ENCODE data around the gene CENPT. TPM values are rescaled to one million over a fixed set of nuclear protein-coding genes. Genes with fewer than 3 reads are reported as not detected.
"Not testable (repeated sequence)": the region's sequence is repeated elsewhere in the genome, so short reads cannot be mapped to it uniquely, and the experiment has no call there.

CENPT gene
- total RNA-seq, 1 experiment from 2014 or later: 27.4 TPM

DNA sequence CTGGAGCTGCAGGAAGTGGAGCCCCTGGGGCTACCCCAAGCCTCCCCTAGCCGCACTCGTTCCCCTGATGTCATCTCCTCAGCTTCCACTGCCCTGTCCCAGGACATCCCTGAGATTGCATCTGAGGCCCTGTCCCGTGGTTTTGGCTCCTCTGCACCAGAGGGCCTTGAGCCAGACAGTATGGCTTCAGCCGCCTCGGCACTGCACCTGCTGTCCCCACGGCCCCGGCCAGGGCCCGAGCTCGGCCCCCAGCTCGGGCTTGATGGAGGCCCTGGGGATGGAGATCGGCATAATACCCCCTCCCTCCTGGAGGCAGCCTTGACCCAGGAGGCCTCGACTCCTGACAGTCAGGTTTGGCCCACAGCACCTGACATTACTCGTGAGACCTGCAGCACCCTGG is 33.1 kb upstream of the CENPT start:
- Histone ChIP-seq H3K4me3 (no peak overlapping the region), H3K27me3 (no peaks in the 10 kb centered on the region), H3K36me3 (peaks cover 15% of the 10 kb centered on the region), H3K9me3 (no peaks in the 10 kb centered on the region)
- no peak for DNase-seq

DNA sequence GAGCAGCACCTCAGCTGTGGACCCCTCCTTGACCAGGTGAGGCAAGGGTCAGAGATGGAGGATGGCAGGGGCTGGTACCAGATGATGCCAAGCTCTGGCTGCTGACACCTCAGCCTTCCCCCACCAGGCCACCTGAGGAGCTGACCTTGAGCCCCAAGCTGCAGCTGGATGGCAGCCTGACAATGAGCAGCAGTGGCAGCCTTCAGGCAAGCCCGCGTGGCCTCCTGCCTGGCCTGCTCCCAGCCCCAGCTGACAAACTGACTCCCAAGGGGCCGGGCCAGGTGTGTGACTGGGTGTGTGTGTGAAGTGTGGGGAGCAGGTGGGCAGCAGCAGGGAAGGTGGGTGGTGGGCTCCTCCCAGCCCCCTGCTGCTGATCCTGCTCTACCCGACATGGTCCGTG is 32.4 kb upstream of the CENPT start:
- no peak overlapping the region for H3K4me3 ChIP-seq
- peaks cover 15% of the 10 kb centered on the region for H3K36me3 ChIP-seq
- DNase-seq: no peak
- H3K9me3 ChIP-seq: no peaks in the 10 kb centered on the region
- no peaks in the 10 kb centered on the region for H3K27me3 ChIP-seq

DNA sequence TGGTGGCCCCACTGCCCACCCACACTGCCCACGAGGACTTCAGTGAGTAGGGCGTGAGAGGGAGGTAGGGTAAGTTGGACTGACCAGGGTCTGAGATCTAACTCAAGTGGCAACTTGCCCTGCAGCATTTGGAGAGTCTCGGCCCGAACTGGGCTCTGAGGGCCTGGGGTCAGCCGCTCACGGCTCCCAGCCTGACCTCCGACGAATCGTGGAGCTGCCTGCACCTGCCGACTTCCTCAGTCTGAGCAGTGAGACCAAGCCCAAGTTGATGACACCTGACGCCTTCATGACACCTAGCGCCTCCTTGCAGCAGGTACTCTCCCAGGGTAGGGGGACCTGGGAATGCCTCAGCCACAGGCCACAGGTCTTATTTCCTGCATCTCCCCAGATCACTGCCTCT is 32.0 kb upstream of the CENPT start:
- no peak for DNase-seq
- peaks cover 12% of the 10 kb centered on the region for H3K36me3 ChIP-seq
- no peaks in the 10 kb centered on the region for H3K9me3 ChIP-seq
- no peaks in the 10 kb centered on the region for H3K27me3 ChIP-seq
- H3K4me3 ChIP-seq: no peak overlapping the region

DNA sequence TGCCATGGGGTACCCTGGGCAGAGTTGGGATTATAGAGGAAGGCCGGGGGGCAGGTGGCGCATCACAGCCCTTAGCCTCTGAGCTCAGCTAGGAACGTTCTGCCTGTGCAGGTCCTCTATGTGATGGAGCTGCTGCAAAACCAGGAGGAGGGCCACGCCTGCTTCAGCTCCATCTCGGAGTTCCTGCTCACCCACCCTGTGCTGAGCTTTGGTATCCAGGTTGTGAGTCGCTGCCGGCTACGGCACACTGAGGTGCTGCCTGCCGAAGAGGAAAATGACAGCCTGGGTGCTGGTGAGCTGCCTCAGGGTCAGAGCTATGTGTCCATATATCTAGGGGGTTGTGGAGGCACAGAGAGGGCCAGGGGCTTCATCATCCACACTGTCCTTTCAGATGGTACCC is 31.4 kb upstream of the CENPT start:
- Histone ChIP-seq H3K9me3 (no peaks in the 10 kb centered on the region), H3K36me3 (peaks cover 10% of the 10 kb centered on the region), H3K4me3 (no peak overlapping the region), H3K27me3 (no peaks in the 10 kb centered on the region)
- no peak for DNase-seq

DNA sequence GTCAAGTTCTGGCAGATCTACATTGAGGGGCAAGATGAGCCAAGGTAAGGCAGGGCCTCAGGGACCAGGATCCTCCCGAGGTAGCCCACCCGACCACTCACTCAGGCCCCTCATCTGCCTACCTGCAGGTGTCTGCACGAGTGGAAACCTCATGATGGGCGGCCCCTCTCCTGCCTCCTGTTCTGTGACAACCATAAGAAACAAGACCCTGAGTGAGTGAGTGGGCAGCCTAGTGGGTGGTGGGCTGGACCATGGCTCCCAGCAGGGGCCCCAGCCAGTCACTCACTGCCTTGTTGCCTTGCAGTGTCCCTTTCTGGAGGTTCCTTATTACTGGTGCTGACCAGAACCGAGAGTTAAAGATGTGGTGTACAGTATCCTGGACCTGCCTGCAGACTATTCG is 30.7 kb upstream of the CENPT start:
- H3K36me3 ChIP-seq: peaks cover 5% of the 10 kb centered on the region
- no peak for DNase-seq
- no peaks in the 10 kb centered on the region for H3K9me3 ChIP-seq
- H3K4me3 ChIP-seq: no peak overlapping the region
- H3K27me3 ChIP-seq: no peaks in the 10 kb centered on the region

DNA sequence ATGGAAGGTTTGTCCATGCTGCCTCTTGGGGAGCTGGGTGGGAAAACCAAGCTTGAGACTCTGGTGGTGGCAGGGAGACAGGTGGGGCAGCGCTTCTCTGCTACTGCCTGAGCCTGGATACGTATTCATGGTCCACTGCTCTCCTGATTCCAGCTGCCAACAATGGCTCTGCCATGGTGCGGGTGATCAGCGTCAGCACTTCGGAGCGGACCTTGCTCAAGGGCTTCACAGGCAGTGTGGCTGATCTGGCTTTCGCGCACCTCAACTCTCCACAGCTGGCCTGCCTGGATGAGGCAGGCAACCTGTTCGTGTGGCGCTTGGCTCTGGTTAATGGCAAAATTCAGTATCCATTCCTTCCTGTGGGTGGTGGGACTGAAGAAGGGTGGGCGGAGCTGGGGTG is 29.6 kb upstream of the CENPT start:
- Histone ChIP-seq H3K27me3 (no peaks in the 10 kb centered on the region), H3K36me3 (peaks cover 5% of the 10 kb centered on the region)

DNA sequence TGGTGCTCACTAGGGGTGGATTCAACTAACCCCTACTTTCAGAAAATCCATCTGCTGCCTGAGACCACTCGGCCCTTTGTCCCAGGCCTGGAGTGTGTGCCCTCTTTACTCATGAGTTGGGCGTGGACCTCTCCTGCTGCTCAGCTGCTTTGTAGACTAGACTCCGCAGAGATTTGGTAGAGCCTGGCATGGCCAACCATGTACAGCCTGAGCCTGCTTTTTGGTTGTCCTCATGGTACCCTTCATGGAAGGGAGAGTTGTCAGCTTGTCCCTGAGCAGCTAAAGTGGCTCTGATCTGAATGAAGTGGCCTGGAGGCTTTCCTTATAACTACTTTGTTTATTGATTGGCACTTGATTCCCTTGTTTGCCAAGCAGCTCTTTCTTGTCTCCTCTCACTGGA is 26.9 kb upstream of the CENPT start:
- H3K36me3 ChIP-seq: peaks cover 14% of the 10 kb centered on the region
- no peak for DNase-seq
- H3K27me3 ChIP-seq: no peaks in the 10 kb centered on the region
- peak overlapping the region; percentile 74 for H3K4me3 ChIP-seq
- H3K9me3 ChIP-seq: no peaks in the 10 kb centered on the region

More for the DNA sequence above, 29.6 kb upstream of the CENPT start:
- no peak for DNase-seq
- no peaks in the 10 kb centered on the region for H3K9me3 ChIP-seq
- H3K4me3 ChIP-seq: no peak overlapping the region

DNA sequence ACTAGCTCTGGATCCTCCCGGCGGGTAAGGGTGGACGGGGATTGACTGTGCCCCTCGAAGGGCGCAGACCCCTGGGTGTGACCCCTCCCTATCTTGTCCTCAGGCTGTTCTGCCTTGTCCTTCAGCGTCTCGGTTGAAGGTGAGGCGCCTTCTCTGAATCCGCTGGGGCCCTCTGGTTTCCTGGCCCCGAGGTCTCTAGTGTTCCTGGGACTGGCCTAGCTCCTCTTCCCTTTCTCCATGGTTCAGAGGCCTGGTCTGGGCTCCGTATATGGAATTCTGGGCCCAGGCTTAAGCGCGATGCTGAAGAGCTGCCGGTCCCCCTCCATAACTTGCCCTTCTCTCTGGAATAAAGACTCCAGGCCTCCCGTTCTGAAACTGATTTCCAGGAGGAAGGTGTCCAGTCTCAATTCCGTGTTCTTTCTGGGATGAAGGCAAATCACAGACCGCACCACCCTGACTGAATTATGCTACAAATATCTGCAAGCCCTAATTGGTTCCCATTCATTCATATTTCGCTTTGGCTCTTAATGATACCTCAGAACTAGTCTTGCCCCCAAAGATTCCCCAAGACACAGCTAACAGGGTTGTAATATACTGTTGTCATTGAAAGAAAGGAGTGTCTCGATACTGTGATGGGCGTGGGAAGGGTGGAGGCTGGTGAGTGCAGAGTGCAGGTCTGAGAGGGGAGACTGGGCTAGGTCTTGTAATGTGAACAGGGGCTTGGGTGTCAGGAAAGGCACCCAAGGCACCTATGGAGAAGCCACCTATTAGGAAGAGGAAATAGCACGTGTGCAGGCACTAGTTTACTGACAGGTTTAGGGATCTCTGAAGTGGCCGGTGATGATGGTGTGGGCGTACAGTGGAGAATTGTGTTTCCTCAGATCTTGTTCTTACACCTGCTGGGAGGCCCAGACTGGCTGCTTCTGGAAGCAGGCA is 26.2 kb upstream of the CENPT start:
- DNase-seq: no peak
- Histone ChIP-seq H3K27me3 (no peaks in the 10 kb centered on the region), H3K9me3 (no peaks in the 10 kb centered on the region), H3K4me3 (peak overlapping the region; percentile 74), H3K36me3 (peaks cover 17% of the 10 kb centered on the region)

DNA sequence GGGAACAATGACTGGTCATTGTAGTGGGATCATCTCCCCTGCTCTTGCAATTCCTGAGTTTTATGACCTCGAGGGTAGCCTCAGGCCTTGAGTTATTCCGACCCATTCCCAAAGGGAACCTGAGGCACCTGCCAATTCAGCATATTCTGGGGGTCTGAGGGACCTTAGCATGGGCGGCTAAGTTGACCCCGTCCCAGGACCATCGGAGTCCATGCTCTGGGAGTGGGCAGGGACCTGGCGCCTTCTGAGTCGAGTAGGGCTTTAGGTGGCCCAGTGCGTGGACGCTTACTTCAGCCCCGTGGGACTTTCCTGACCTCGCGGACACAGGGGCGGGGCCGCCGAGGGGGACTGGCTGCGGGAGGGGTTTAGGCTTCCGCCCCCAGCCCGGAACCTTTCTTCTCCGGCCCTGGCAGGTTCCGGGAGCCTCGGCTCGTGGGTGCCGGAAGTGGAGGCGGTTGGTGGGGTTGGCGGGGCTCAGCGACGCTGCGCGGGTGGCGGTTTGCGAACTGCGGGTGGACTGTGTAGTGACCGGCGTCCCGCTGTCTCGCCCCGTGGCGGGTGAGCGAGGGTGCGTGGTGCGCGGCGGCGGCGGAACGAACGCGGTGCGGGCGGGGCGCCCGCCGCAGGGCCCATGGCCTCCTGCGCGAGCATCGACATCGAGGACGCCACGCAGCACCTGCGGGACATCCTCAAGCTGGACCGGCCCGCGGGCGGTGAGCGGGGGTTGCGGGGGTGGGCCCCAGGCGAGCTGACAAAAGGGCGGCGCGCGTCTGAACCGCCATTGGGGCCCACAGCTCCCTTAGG is 25.3 kb upstream of the CENPT start, which contains the start of gene EDC4:
EDC4 (plus strand) TSS at position 422 of the 804 bp plus-strand sequence; CDS start at position 632, 210 bp downstream.
- H3K36me3 ChIP-seq: peaks cover 21% of the 10 kb centered on the region
- peak; percentile 78 for DNase-seq

DNA sequence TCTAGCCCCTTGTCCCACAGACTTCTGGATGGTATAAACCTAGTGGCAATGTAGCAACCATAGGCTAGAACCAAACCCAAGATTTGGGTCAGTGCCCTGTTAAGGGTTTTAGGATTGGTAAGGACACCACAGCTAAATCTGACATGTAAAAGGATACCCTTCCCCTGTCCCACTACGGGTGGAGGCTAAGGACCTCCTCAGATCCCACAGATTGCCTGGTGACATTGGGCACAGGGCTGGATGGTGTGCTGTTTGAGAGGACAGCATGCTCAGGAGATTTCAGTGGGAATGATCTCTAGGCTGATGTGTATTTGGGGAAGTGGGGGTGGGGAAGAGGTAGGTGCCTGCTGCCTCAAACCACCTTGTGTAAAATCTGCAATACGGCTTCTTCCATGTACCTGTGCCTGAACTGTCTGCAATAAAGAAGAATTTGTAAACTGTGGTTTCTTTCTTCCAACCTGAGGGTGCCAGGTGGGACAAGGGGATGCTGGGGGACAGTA is 24.7 kb upstream of the CENPT start:
- Histone ChIP-seq H3K9me3 (no peaks in the 10 kb centered on the region), H3K4me3 (no peak overlapping the region; the same call in 1 of the 2 replicates), H3K36me3 (peaks cover 26% of the 10 kb centered on the region), H3K27me3 (no peaks in the 10 kb centered on the region)
- no peak for DNase-seq

More for the DNA sequence above, 25.3 kb upstream of the CENPT start, which contains the start of gene EDC4:
- Histone ChIP-seq H3K9me3 (no peaks in the 10 kb centered on the region), H3K4me3 (peak within 1 kb of the TSS; percentile 74), H3K27me3 (no peaks in the 10 kb centered on the region)

DNA sequence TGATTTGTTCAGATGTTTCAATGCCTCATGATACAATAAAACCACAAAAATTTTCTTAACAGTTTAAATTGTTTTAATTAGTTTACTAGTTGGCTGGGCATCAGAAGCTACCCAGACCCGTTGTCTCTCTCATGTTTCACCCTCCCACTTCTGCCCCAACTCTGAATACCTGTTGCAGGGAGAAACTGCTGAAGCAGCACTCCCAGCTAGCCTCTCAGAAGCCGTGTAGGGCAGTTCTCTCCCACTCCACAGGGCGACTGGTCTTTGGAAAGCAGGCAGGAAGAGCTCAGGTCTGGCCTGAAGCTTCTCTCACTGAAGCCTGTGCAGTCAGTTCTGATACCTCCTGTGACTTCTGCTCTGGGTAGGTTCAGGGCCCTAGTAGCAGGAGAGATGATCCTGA is 23.8 kb upstream of the CENPT start:
- no peaks in the 10 kb centered on the region for H3K27me3 ChIP-seq
- DNase-seq: no peak
- peaks cover 27% of the 10 kb centered on the region for H3K36me3 ChIP-seq
- H3K4me3 ChIP-seq: no peak overlapping the region
- no peaks in the 10 kb centered on the region for H3K9me3 ChIP-seq

DNA sequence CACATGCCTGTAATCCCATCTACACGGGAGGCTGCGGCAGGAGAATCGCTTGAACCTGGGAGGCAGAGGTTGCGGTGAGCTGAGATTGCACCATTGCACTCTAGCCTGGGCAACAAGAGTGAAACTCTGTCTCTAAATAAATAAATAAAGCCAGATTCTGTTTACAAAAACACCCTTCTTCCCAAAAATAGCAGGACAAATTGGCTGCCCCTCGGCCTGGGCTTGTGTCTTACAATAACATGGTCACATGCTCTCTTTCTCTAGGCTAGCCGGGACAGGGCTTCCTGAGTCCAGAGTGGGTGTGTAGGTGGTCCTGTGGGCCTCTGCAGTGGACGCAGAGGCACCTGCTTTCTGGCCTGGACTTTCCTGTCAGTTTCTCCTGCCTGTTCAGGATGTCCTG is 22.2 kb upstream of the CENPT start:
- H3K27me3 ChIP-seq: no peaks in the 10 kb centered on the region
- H3K4me3 ChIP-seq: no peak overlapping the region
- no peak for DNase-seq
- no peaks in the 10 kb centered on the region for H3K9me3 ChIP-seq
- peaks cover 36% of the 10 kb centered on the region for H3K36me3 ChIP-seq

DNA sequence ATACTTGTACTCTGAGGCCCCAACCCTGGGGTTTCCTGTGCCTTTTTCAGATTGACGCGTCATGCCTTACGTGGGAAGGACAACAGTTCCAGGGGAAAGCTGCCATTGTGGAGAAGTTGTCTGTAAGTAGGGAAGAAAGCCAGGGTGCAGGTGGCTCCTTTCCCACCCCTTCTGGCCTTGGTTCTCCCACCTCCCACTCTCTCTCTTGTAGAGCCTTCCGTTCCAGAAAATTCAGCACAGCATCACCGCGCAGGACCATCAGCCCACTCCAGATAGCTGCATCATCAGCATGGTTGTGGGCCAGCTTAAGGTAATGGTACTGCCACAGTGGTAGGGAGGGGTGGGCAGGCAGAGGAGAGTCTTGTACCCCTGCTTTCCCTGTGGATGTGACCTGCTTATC is 20.8 kb upstream of the CENPT start:
- Histone ChIP-seq H3K36me3 (peaks cover 38% of the 10 kb centered on the region), H3K27me3 (no peaks in the 10 kb centered on the region), H3K4me3 (no peak overlapping the region), H3K9me3 (no peaks in the 10 kb centered on the region)
- no peak for DNase-seq

DNA sequence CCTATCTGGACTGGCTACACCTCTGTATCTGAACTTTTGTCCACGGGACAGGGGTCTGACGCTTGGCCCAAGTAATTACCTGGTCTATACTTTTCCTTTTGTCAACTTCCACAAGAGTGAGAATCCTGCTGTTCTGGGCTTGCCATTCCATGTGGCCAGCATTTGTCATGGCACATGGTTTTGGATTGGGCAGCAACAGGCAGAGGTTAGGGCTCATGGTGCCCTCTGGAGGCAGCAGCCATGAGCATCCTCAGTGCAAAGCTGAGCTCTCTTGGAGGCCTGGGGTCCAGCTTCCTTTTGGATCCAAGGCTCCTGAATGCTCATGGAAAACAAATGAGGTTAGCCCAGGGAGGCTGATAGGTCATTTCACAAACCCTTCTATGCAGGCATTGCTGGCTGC is 17.8 kb upstream of the CENPT start:
- Histone ChIP-seq H3K27me3 (no peaks in the 10 kb centered on the region), H3K4me3 (no peak overlapping the region), H3K9me3 (no peaks in the 10 kb centered on the region), H3K36me3 (peaks cover 51% of the 10 kb centered on the region)
- DNase-seq: peak; percentile 44

DNA sequence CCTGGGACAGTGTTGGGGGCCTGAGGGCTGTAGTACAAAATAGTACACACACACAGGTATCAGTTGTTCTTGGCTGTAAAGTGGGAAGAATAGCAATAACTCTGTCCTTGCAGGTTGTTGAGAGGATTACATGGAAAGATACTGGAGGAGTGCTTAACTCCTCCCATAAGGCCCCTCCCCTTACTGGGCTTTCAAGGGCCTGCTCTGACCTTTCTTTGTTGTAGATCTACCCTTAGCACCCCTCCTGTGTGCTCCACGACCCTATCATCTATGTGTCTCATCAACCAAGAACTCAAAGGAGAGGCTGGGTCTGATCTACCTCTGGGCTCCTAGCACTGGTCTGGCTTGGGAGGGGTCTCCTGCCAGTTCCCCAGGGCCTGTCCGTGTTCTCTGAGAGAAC is 17.1 kb upstream of the CENPT start:
- no peaks in the 10 kb centered on the region for H3K9me3 ChIP-seq
- DNase-seq: no peak
- peaks cover 48% of the 10 kb centered on the region for H3K36me3 ChIP-seq
- no peaks in the 10 kb centered on the region for H3K27me3 ChIP-seq
- H3K4me3 ChIP-seq: no peak overlapping the region

DNA sequence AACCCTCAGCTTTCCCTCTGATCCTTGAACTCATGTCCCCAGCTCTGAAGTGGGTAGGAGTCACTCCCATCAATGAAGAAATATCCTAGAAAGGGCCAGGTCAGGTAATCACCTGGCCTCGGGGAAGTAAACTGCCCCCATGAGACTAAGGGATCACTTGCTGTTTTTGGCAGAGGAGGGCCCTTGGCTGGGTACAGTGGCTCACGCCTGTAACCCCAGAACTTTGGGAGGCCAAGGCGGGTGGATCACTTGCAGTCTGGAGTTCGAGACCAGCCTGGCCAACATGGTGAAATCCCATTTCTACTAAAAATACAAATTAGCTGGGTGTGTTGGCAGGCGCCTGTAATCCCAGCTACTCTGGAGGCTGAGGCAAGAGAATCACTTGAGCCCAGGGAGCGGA is 16.6 kb upstream of the CENPT start:
- H3K4me3 ChIP-seq, DNase-seq, H3K27me3 ChIP-seq, H3K9me3 ChIP-seq: not testable (repeated sequence)
- H3K36me3 ChIP-seq: peaks cover 43% of the 10 kb centered on the region
